Heart left ventricle (tissue), 13 donors: ENCODE measurements around the gene AKAP12.

Experiments used
- CTCF ChIP-seq, 12 donors: fragments of 200-600 bp; sonication (generic) in 4 of 12; IDR thresholded peaks; one replicate each; pipeline versions ENCODE4 v1.5.0 to v1.8.0; 2018 to 2022; ENCODE audit warnings: antibody characterized with exemption in 12 of 12, mild to moderate bottlenecking in 5 of 12
- POLR2A ChIP-seq, 2 donors: fragments of 450-650 bp; IDR thresholded peaks; one replicate each; pipeline ENCODE4 v1.6.1; 2017; ENCODE audit warnings: antibody characterized with exemption in 2 of 2, mild to moderate bottlenecking in 2 of 2, moderate library complexity in 2 of 2
- donor health status: ischemic (EF 13 %, LVEDD 7.1; RV severe dilation, severe dysfunction).
- donor health status: DM: no; HTN: yes; CAD: no.
- donor health status: DM: no; HTN: no; CAD: no.
- donor health status: ischemic (EF 25% LVEDD 6.9; RV normal size, moderate dysfunction).
- donor health status: ischemic (EF 25% LVEDD 5.7; RV mildly dilated, moderate dysfunction).
- donor health status: ischemic (EF 35%, LVEDD 5.7; RV mildly dilated, moderate dysfunction).
- donor health status: nonischemic (EF 11% LVEDD 7.7; RV severe dilation, severe dysfunction).
- donor health status: DM: yes; HTN: yes; CAD: no.
- donor health status: PGD.
- donor health status: ischemic (EF 29% LVEDD 5.4; RV normal size, mild dysfunction).
- donor health status: nonischemic (EF 23%, LVEDD 6.1; RV moderate dilation, normal function).

DNA sequence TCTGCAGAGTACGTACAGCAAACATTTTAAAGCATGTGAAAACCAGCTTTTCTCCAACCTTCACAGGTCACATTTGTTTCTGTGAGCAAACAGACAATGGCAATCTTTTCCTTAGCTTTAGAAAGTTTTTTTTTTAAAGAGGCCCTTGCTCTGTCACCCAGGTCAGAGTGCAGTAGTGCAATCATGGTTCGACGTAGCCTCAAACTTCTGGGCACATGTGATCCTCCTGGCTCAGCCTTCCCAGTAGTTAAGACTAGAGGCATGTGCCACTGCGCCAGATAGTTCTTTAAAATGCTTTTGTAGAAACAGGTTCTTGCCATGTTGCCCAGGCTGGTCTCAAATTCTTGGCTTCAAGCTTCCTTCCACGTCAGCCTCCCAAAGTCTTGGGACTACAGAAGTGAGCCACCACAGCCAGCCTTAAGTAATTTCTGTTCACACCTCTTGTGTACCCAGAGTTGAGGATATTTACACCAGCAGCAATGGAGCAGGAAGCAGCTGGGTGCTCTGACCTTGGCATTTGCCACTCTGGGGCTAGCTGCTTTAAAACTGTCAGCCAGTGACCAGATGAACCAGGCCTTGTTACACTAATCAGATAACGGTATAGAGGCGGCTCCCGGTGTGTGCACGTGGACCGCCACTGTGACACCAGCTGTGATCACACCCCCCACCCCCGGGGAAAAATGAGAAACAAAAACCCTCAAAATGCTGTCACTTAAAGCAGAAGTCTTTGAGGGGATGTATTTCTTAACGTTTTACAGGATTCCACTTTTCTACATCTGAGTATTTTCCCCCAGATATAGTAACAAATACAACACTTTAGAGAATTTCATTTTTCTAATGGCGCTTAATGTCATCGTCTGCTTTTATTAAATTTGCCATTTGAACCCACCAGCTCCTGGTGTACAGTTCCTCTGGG is 71.3 kb downstream of the AKAP12 start:
- TF ChIP-seq POLR2A (IDR thresholded peaks at IDR 0.05) (no peak), CTCF (IDR thresholded peaks at IDR 0.05) (no peak)
